Neural progenitor cell (in vitro differentiated cells): ENCODE measurements around the gene EDAR.

Source experiments
- EZH2 ChIP-seq: fragments of 200-600 bp; sonication (generic); IDR thresholded peaks from 2 replicates; pipeline ENCODE4 v1.6.1; 2017; ENCODE audit warnings: antibody characterized with exemption, mild to moderate bottlenecking, moderate library complexity
- EZH2phosphoT487 ChIP-seq: fragments of 200-600 bp; sonication (generic); IDR thresholded peaks from 2 replicates; pipeline ENCODE4 v1.6.1; 2017; ENCODE audit warnings: antibody characterized with exemption
- TF ChIP-seq, protein P1 (sequence below): fragments of 200-600 bp; sonication (generic); IDR thresholded peaks from 2 replicates; pipeline ENCODE4 v1.5.1; 2017; ENCODE audit warnings: antibody characterized with exemption, mild to moderate bottlenecking

DNA sequence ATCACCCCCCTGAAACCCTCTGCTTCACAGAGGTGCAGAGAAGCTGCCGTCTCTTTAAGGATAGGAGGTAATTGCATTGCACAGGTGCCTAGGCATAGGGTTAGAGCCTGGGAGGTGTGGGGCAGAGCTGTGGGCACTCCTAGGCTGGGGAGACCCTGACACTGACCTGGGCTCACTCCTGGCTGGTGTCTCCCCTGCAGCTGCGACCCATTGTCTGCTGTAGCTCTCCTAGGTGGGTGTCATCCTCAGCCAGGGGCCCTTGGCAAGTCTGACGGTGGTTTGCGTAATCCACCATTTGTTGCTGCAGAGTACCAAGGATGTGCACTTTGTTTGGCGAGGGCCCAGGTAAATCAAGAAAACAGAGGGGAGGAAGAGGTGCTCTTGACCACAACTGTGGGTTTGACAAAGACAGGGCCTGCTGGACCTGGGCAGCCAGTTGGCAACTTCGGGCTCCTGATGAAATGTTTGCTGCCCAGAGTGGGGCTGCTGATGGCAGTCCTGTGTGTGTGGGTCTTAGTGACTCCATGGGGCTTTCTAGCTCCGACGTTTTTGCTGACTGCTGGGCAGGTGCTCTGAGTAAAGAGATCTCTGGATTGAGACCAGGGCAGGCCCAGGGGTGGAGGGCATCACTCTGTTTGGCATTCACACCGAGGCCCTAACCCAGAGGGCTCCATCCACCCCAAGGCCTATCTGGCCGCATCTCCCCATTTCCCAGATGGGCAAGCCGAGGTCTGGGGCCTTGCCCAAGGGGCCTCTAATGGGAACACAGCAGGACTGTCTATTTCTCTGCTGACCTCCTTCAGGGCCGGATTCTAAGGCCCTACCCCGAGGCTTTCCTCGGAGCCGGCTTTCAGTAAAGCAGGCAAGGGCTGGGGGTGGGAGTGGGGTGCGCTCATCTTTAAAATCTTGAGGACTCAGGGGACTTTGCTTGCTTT, 67.7 kb downstream of the EDAR start:
- TF ChIP-seq, protein P1, sequence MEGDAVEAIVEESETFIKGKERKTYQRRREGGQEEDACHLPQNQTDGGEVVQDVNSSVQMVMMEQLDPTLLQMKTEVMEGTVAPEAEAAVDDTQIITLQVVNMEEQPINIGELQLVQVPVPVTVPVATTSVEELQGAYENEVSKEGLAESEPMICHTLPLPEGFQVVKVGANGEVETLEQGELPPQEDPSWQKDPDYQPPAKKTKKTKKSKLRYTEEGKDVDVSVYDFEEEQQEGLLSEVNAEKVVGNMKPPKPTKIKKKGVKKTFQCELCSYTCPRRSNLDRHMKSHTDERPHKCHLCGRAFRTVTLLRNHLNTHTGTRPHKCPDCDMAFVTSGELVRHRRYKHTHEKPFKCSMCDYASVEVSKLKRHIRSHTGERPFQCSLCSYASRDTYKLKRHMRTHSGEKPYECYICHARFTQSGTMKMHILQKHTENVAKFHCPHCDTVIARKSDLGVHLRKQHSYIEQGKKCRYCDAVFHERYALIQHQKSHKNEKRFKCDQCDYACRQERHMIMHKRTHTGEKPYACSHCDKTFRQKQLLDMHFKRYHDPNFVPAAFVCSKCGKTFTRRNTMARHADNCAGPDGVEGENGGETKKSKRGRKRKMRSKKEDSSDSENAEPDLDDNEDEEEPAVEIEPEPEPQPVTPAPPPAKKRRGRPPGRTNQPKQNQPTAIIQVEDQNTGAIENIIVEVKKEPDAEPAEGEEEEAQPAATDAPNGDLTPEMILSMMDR, result no peak
- no peak for TF ChIP-seq EZH2
- no peak for TF ChIP-seq EZH2phosphoT487
